ENCODE data around the gene HORMAD2. TPM values are rescaled to one million over a fixed set of nuclear protein-coding genes. Genes with fewer than 3 reads are reported as not detected.

The HORMAD2 gene
- total RNA-seq, 6 experiments from 2014 or later: not detected

DNA sequence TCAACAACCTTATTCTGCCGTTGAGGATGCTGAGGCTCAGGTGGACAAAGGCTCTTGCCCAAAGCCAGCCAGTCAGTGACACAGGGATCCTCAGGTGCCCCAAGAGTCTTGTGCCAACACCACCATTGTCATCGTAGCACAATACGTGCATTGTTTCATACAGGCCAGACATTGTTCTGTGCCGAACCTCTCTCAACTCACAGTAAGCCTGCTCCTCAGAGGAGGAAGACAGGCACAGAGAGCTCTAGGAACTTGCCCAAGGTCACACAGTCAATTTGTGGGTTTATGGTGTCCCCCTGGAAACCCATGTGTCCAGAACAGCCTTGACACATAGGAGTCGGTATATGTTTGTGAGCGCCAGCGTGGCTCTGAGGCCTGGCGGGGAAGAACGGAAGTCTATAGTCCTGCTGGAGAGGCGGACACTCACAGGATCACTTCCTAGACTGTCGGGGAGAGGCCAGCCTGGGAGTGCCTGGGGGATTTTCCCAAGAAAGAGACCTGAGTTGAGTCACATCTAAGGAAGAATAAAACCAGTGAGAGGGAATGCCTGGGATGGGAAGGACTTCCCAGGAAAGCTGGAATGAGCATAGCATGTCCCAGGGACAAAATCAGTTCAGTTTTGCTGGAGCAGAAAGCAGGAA, 146.0 kb downstream of the HORMAD2 start:
- H3K4me3 Mint-ChIP-seq: no peak overlapping the region
- no peak overlapping the region for H3K27ac Mint-ChIP-seq
- TF ChIP-seq, protein P1, sequence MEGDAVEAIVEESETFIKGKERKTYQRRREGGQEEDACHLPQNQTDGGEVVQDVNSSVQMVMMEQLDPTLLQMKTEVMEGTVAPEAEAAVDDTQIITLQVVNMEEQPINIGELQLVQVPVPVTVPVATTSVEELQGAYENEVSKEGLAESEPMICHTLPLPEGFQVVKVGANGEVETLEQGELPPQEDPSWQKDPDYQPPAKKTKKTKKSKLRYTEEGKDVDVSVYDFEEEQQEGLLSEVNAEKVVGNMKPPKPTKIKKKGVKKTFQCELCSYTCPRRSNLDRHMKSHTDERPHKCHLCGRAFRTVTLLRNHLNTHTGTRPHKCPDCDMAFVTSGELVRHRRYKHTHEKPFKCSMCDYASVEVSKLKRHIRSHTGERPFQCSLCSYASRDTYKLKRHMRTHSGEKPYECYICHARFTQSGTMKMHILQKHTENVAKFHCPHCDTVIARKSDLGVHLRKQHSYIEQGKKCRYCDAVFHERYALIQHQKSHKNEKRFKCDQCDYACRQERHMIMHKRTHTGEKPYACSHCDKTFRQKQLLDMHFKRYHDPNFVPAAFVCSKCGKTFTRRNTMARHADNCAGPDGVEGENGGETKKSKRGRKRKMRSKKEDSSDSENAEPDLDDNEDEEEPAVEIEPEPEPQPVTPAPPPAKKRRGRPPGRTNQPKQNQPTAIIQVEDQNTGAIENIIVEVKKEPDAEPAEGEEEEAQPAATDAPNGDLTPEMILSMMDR (IDR thresholded peaks at IDR 0.05): no peak
- H3K36me3 Mint-ChIP-seq (ENCODE audit: low read depth): peaks cover 7% of the 10 kb centered on the region
- H3K9me3 Mint-ChIP-seq: peaks cover 6% of the 10 kb centered on the region
- peaks cover 28% of the 10 kb centered on the region for H3K4me1 Mint-ChIP-seq (ENCODE audit: low read depth)
- no peak for DNase-seq
- H3K27me3 Mint-ChIP-seq (ENCODE audit: insufficient read depth): peaks cover 25% of the 10 kb centered on the region

Other genes starting within 250 kb of the HORMAD2 start
- 10 to 100 TPM; 60.1 to 73.6 (median 66.4) TPM for gene ASCC2, start 242.2 kb upstream of the HORMAD2 start, total RNA-seq (2021; fragmentation: NEBNext Ultra II Directional; extraction: Animal tissue kit (Norgen Biotek cat#: 25700))
- gene MTMR3, start 197.3 kb upstream of the HORMAD2 start, total RNA-seq (2021; fragmentation: NEBNext Ultra II Directional; extraction: Animal tissue kit (Norgen Biotek cat#: 25700)): 10 to 100 TPM; 19.0 to 27.0 (median 21.7) TPM
- gene LIF, start 166.3 kb downstream of the HORMAD2 start, total RNA-seq (2021; fragmentation: NEBNext Ultra II Directional; extraction: Animal tissue kit (Norgen Biotek cat#: 25700)): 1 to 10 TPM in 4 of 6 experiments, under 1 TPM in 2; 0.40 to 2.2 (median 1.1) TPM
- not detected for gene OSM, start 186.4 kb downstream of the HORMAD2 start, total RNA-seq (2021; fragmentation: NEBNext Ultra II Directional; extraction: Animal tissue kit (Norgen Biotek cat#: 25700))
- gene CASTOR1, start 209.0 kb downstream of the HORMAD2 start, total RNA-seq (2021; fragmentation: NEBNext Ultra II Directional; extraction: Animal tissue kit (Norgen Biotek cat#: 25700)): 1 to 10 TPM; 4.5 to 8.1 (median 5.7) TPM
- gene TBC1D10A, start 246.5 kb downstream of the HORMAD2 start, total RNA-seq (2021; fragmentation: NEBNext Ultra II Directional; extraction: Animal tissue kit (Norgen Biotek cat#: 25700)): 10 to 100 TPM; 15.6 to 20.6 (median 16.7) TPM

Measured in HFFc6 (cell line).